ENCODE measurements around the gene ZSCAN22.

Gene ZSCAN22

DNA sequence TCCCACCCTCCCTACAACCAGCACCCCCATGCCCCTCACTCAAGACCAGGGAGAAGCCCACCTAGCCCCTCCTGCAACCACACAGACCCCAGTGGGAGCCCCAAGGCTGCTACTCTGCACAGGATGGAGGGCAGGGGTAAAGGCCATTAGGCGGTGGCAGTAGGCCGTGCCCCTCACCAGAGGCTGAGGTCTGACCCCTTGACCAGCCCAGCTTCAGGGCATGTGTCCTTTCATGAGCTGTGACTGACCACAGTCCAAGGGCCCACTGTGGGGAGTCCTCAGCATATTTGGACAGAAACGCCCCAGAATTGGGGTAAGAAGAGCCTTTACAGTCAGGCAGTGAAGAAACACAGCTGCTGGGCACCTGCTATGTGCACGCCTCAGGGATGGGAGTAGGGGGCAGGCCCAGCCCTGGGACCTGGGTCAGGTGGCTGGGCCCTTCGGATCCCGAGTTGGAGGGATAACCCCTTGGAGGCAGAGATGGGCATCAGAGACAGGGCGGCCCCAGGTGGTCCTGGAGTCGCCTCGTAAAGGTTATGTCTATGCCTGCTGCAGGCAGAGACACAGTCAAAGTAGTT lies 58.6 kb downstream of the ZSCAN22 start:
- Histone ChIP-seq H3K27ac (replicated peaks; ENCODE audit: low read length) (no peak overlapping the region), H4K91ac (ENCODE audit: low read depth, low read length, poor library complexity) (no peak overlapping the region), H2BK5ac (ENCODE audit: low read length) (no peak overlapping the region), H2BK15ac (ENCODE audit: low read length) (no peak overlapping the region), H3K79me1 (ENCODE audit: low read depth, low read length) (peaks cover 13% of the 10 kb centered on the region), H3K9ac (ENCODE audit: low read depth, low read length, poor library complexity) (peak overlapping the region; percentile 98), H2AK5ac (ENCODE audit: low read depth, low read length) (peak overlapping the region; percentile 99), H3K4me3 (ENCODE audit: low read length in 2 of 2) (peak overlapping the region in 1 of 2 donors; percentile 60), H3K23ac (ENCODE audit: low read depth, low read length, poor library complexity) (no peak overlapping the region), H3K27me3 (ENCODE audit: control insufficient read depth in 3 of 3, insufficient read depth in 3 of 3, low read depth in 1 of 3, low read length in 3 of 3) (no peaks in the 10 kb centered on the region), H3K4ac (ENCODE audit: low read length) (no peak overlapping the region), H3K36me3 (replicated peaks in 1 of 2; ENCODE audit: control insufficient read depth in 2 of 2, insufficient read depth in 2 of 2, low read length in 2 of 2) (peaks cover 7 to 24% of the 10 kb centered on the region in 2 donors), H3K14ac (ENCODE audit: low read length) (no peak overlapping the region), H4K8ac (ENCODE audit: low read depth, low read length) (no peak overlapping the region), H2BK120ac (ENCODE audit: low read depth, low read length) (no peak overlapping the region), H2BK12ac (ENCODE audit: low read length) (no peak overlapping the region), H3K9me3 (replicated peaks in 1 of 2; ENCODE audit: control insufficient read depth in 2 of 2, insufficient read depth in 1 of 2, low read depth in 1 of 2, low read length in 2 of 2) (no peaks in the 10 kb centered on the region), H3K18ac (ENCODE audit: low read length) (no peak overlapping the region), H3K4me1 (ENCODE audit: control insufficient read depth in 2 of 2, insufficient read depth in 1 of 2, low read depth in 1 of 2, low read length in 2 of 2) (peaks cover 13 to 17% of the 10 kb centered on the region in 2 donors), H3K4me2 (ENCODE audit: insufficient read depth, low read length, poor library complexity, severe bottlenecking) (peak overlapping the region; percentile 95), H2AFZ (ENCODE audit: low read length) (no peak overlapping the region)
- no CpG with 5 or more reads among the region's 9 CpGs for WGBS, 2 donors (ENCODE audit: extremely low coverage in 2 of 2, insufficient read length in 2 of 2, insufficient replicate concordance in 1 of 2)
- DNase-seq (ENCODE audit: low spot score): no peak

- Histone ChIP-seq H3K23ac (ENCODE audit: low read depth, low read length, poor library complexity) (peak overlapping the region; percentile 94), H3K9ac (ENCODE audit: low read depth, low read length, poor library complexity) (peak overlapping the region; percentile 98), H3K79me1 (ENCODE audit: low read depth, low read length) (peaks cover 13% of the 10 kb centered on the region), H3K4me1 (ENCODE audit: control insufficient read depth in 2 of 2, insufficient read depth in 1 of 2, low read depth in 1 of 2, low read length in 2 of 2) (peaks cover 13 to 17% of the 10 kb centered on the region in 2 donors), H3K14ac (ENCODE audit: low read length) (peak overlapping the region; percentile 87), H3K4ac (ENCODE audit: low read length) (peak overlapping the region; percentile 87), H3K36me3 (replicated peaks in 1 of 2; ENCODE audit: control insufficient read depth in 2 of 2, insufficient read depth in 2 of 2, low read length in 2 of 2) (peaks cover 13 to 30% of the 10 kb centered on the region in 2 donors), H2AK5ac (ENCODE audit: low read depth, low read length) (peak overlapping the region; percentile 99), H3K18ac (ENCODE audit: low read length) (peak overlapping the region; percentile 99), H2BK12ac (ENCODE audit: low read length) (peak overlapping the region; percentile 69), H2BK15ac (ENCODE audit: low read length) (peak overlapping the region; percentile 27), H2BK5ac (ENCODE audit: low read length) (peak overlapping the region; percentile 96), H4K8ac (ENCODE audit: low read depth, low read length) (peak overlapping the region; percentile 89), H3K27me3 (ENCODE audit: control insufficient read depth in 3 of 3, insufficient read depth in 3 of 3, low read depth in 1 of 3, low read length in 3 of 3) (no peaks in the 10 kb centered on the region), H2AFZ (ENCODE audit: low read length) (peak overlapping the region; percentile 91), H4K91ac (ENCODE audit: low read depth, low read length, poor library complexity) (peak overlapping the region; percentile 94), H3K27ac (replicated peaks; ENCODE audit: low read length) (peak overlapping the region; percentile 97), H2BK120ac (ENCODE audit: low read depth, low read length) (no peak overlapping the region), H3K4me3 (ENCODE audit: low read length in 2 of 2) (peak overlapping the region; percentile 60 to 91), H3K4me2 (ENCODE audit: insufficient read depth, low read length, poor library complexity, severe bottlenecking) (peak overlapping the region; percentile 95), H3K9me3 (replicated peaks in 1 of 2; ENCODE audit: control insufficient read depth in 2 of 2, insufficient read depth in 1 of 2, low read depth in 1 of 2, low read length in 2 of 2) (no peaks in the 10 kb centered on the region)
- DNase-seq (ENCODE audit: low spot score): no peak
- no CpG with 5 or more reads among the region's 36 CpGs for WGBS, 2 donors (ENCODE audit: extremely low coverage in 2 of 2, insufficient read length in 2 of 2, insufficient replicate concordance in 1 of 2)
These were observed 59.2 kb downstream of the ZSCAN22 start for GRCh38 chr19:58385891-58386575.

- peak within 1 kb of the TSS; percentile 60 to 91 for H3K4me3 ChIP-seq (ENCODE audit: low read length in 2 of 2)
- H3K14ac ChIP-seq (ENCODE audit: low read length): peak within 1 kb of the TSS; percentile 94
- no CpG with 5 or more reads among the region's 64 CpGs for WGBS, 2 donors (ENCODE audit: extremely low coverage in 2 of 2, insufficient read length in 2 of 2, insufficient replicate concordance in 1 of 2)
- peaks cover 13 to 38% of the 10 kb centered on the region in 2 donors for H3K36me3 ChIP-seq (replicated peaks in 1 of 2; ENCODE audit: control insufficient read depth in 2 of 2, insufficient read depth in 2 of 2, low read length in 2 of 2)
- H3K79me1 ChIP-seq (ENCODE audit: low read depth, low read length): peaks cover 13% of the 10 kb centered on the region
- H3K4me2 ChIP-seq (ENCODE audit: insufficient read depth, low read length, poor library complexity, severe bottlenecking): peak within 1 kb of the TSS; percentile 98
- H3K9me3 ChIP-seq (replicated peaks in 1 of 2; ENCODE audit: control insufficient read depth in 2 of 2, insufficient read depth in 1 of 2, low read depth in 1 of 2, low read length in 2 of 2): no peaks in the 10 kb centered on the region
- H3K18ac ChIP-seq (ENCODE audit: low read length): peak within 1 kb of the TSS; percentile 99
- no peaks in the 10 kb centered on the region for H3K27me3 ChIP-seq (ENCODE audit: control insufficient read depth in 3 of 3, insufficient read depth in 3 of 3, low read depth in 1 of 3, low read length in 3 of 3)
- H3K4me1 ChIP-seq (ENCODE audit: control insufficient read depth in 2 of 2, insufficient read depth in 1 of 2, low read depth in 1 of 2, low read length in 2 of 2): peaks cover 12 to 17% of the 10 kb centered on the region in 2 donors
- peak within 1 kb of the TSS; percentile 27 for H2BK15ac ChIP-seq (ENCODE audit: low read length)
- peak within 1 kb of the TSS; percentile 95 for H3K23ac ChIP-seq (ENCODE audit: low read depth, low read length, poor library complexity)
- H3K4ac ChIP-seq (ENCODE audit: low read length): peak within 1 kb of the TSS; percentile 87
- peak within 1 kb of the TSS; percentile 94 for H4K91ac ChIP-seq (ENCODE audit: low read depth, low read length, poor library complexity)
- H2BK12ac ChIP-seq (ENCODE audit: low read length): peak within 1 kb of the TSS; percentile 69
- H3K9ac ChIP-seq (ENCODE audit: low read depth, low read length, poor library complexity): peak within 1 kb of the TSS; percentile 98
- peak within 1 kb of the TSS; percentile 97 for H3K27ac ChIP-seq (replicated peaks; ENCODE audit: low read length)
- H2AFZ ChIP-seq (ENCODE audit: low read length): peak within 1 kb of the TSS; percentile 91
- H2AK5ac ChIP-seq (ENCODE audit: low read depth, low read length): peak within 1 kb of the TSS; percentile 99
- peak within 1 kb of the TSS; percentile 89 for H4K8ac ChIP-seq (ENCODE audit: low read depth, low read length)
- H2BK120ac ChIP-seq (ENCODE audit: low read depth, low read length): no peak within 1 kb of the TSS
- H2BK5ac ChIP-seq (ENCODE audit: low read length): peak within 1 kb of the TSS; percentile 96
- peak; percentile 96 for DNase-seq (ENCODE audit: low spot score)
These were observed 60.0 kb downstream of the ZSCAN22 start, which contains the start of gene RPS5 for GRCh38 chr19:58386576-58387337. Gene RPS5 (plus strand): TSS chr19:58387269. CDS start chr19:58388138, 869 bp downstream.

Data from neuronal stem cell (in vitro differentiated cells).